Left ventricle myocardium inferior (tissue), 1 donor: ENCODE data around the gene UGGT2. TPM values are rescaled to one million over a fixed set of nuclear protein-coding genes. Genes with fewer than 3 reads are reported as not detected.
"Not testable (repeated sequence)": the region's sequence is repeated elsewhere in the genome, so short reads cannot be mapped to it uniquely, and the experiment has no call there.

ENCODE experiments used
- DNase-seq: peaks from one replicate; pipeline ENCODE4 v3.0.0-alpha.2; 2020
- H3K27ac ChIP-seq: fragments of 200-600 bp; replicated peaks from 2 replicates; pipeline ENCODE4 v1.8.0; 2021
- H3K27me3 ChIP-seq: fragments of 200-600 bp; 2 replicates; pipeline ENCODE4 v1.8.0; 2021; ENCODE audit warnings: low read depth
- H3K36me3 ChIP-seq: fragments of 200-600 bp; 2 replicates; pipeline ENCODE4 v1.8.0; 2021
- H3K4me1 ChIP-seq: fragments of 200-600 bp; 2 replicates; pipeline ENCODE4 v1.8.0; 2021
- H3K4me3 ChIP-seq: fragments of 200-600 bp; 2 replicates; pipeline ENCODE4 v1.8.0; 2021; ENCODE audit warnings: mild to moderate bottlenecking, moderate library complexity
- H3K9me3 ChIP-seq: fragments of 200-600 bp; replicated peaks from 2 replicates; pipeline ENCODE4 v1.8.0; 2021
- CTCF ChIP-seq: fragments of 200-600 bp; IDR thresholded peaks from 2 replicates; pipeline ENCODE4 v1.8.0; 2021; ENCODE audit warnings: antibody characterized with exemption, mild to moderate bottlenecking, borderline replicate concordance
- intact Hi-C: fragments of 100-400 bp; cut with micrococcal nuclease; formaldehyde crosslinking; loops from one replicate; pipeline ENCODE4 v1.11.0; 2022
- total RNA-seq: library from RNA; stranded (reverse); fragmentation: NEBNext Ultra II Directional; extraction: Animal tissue kit (Norgen Biotek cat#: 25700); gene quantifications from one replicate; pipeline ENCODE4 v1.2.1, GENCODE V29; 2021
- donor health status: DM: no; HTN: yes; CAD: no; lungs with severe emphysema.

Gene UGGT2
- total RNA-seq, 1 donor from 2014 or later = 11.4 TPM

- Histone ChIP-seq H3K9me3 (peaks cover 6% of the 10 kb centered on the region), H3K4me3 (no peak overlapping the region), H3K27ac (no peak overlapping the region), H3K27me3 (no peaks in the 10 kb centered on the region), H3K4me1 (no peaks in the 10 kb centered on the region), H3K36me3 (peaks cover 36% of the 10 kb centered on the region)
- no peak for DNase-seq
- no peak for TF ChIP-seq CTCF
- intact Hi-C loops = no loop called here
Measured at GRCh38 chr13:95948656-95949055, 104.5 kb downstream of the UGGT2 start.

DNA sequence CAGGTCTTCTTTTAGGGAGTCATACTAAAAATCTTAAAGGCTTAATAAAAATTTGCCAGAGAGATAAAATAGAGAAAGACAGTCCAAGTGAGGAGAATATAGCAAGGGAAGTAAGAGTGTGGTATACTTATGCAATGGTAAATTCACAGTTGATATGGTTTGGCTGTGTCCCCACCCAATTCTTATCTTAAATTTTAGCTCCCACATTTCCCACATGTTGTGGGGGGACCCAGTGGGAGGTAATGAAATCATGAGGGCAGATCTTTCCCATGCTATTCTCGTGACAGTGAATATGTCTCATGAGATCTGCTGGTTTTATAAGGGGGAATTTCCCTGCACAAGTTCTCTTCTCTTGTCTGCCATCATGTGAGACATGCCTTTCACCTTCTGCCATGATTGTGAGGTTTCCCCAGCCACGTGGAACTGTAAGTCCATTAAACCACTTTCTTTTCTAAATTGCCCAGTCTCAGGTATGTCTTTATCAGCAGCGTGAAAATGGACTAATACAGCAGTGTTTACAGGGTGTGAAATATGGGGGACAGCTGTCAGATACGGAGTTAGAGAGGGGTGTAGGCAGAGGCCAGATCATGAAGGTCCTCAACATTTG is 115.4 kb downstream of the UGGT2 start:
- H3K4me3 ChIP-seq = no peak overlapping the region
- no peaks in the 10 kb centered on the region for H3K4me1 ChIP-seq
- no peak overlapping the region for H3K27ac ChIP-seq
- intact Hi-C loops = no loop called here
- no peak for TF ChIP-seq CTCF
- H3K27me3 ChIP-seq = no peaks in the 10 kb centered on the region
- H3K36me3 ChIP-seq = peaks cover 73% of the 10 kb centered on the region
- no peak for DNase-seq
- peaks cover 19% of the 10 kb centered on the region for H3K9me3 ChIP-seq

- no peaks in the 10 kb centered on the region for H3K4me1 ChIP-seq
- H3K9me3 ChIP-seq = peaks cover 53% of the 10 kb centered on the region
- no peaks in the 10 kb centered on the region for H3K27me3 ChIP-seq
- H3K36me3 ChIP-seq = peaks cover 55% of the 10 kb centered on the region
- H3K27ac ChIP-seq = no peak overlapping the region
- no peak overlapping the region for H3K4me3 ChIP-seq
- TF ChIP-seq CTCF = no peak
- DNase-seq = no peak
- intact Hi-C loops = no loop called here
Measured at GRCh38 chr13:95931300-95932025, 121.7 kb downstream of the UGGT2 start.

DNA sequence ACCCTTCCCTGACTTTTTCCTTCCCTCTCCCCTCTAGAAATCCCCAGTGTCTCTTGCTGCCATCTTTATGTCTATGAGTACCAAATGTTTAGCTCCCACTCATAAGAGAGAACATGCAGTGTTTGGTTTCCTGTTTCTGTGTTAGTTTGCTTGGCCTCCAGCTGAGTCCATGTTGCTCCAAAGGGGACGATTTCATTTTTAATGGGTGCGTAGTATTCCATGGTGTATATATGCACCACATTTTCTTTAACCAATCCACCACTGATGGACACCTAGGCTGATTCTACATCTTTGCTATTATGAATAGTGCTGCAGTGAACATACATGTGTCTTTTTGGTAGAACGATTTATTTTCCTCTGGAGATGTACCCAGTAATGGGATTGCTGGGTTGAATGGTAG is 123.8 kb downstream of the UGGT2 start:
- H3K27ac ChIP-seq = no peak overlapping the region
- peaks cover 35% of the 10 kb centered on the region for H3K36me3 ChIP-seq
- no peaks in the 10 kb centered on the region for H3K4me1 ChIP-seq
- no peak overlapping the region for H3K4me3 ChIP-seq
- TF ChIP-seq CTCF = no peak
- DNase-seq = no peak
- intact Hi-C loops = no loop called here
- peaks cover 36% of the 10 kb centered on the region for H3K9me3 ChIP-seq
- no peaks in the 10 kb centered on the region for H3K27me3 ChIP-seq

DNA sequence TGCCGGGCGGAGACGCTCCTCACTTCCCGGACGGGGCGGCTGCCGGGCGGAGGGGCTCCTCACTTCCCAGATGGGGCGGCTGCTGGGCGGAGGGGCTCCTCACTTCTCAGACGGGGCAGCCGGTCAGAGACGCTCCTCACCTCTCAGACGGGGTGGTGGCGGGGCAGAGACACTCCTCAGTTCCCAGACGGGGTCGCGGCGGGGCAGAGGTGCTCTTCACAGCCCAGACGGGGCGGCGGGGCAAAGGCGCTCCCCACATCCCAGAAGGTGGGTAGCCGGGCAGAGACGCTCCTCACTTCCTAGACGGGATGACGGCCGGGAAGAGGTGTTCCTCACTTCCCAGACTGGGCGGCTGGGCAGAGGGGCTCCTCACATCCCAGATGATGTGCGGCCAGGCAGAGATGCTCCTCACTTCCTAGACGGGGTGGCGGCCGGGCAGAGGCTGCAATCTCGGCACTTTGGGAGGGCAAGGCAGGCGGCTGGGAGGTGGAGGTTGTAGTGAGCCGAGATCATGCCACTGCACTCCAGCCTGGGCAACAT is 124.8 kb downstream of the UGGT2 start:
- H3K27me3 ChIP-seq = not testable (repeated sequence)

GRCh38 chr13:95926231-95926630 is 127.0 kb downstream of the UGGT2 start:
- H3K9me3 ChIP-seq = peaks cover 30% of the 10 kb centered on the region
- H3K36me3 ChIP-seq = peaks cover 18% of the 10 kb centered on the region
- no peak for TF ChIP-seq CTCF
- no peaks in the 10 kb centered on the region for H3K4me1 ChIP-seq
- no peak overlapping the region for H3K27ac ChIP-seq
- DNase-seq = no peak
- intact Hi-C loops = no loop called here
- no peaks in the 10 kb centered on the region for H3K27me3 ChIP-seq
- no peak overlapping the region for H3K4me3 ChIP-seq

More for the DNA sequence above, 124.8 kb downstream of the UGGT2 start:
- H3K4me1 ChIP-seq, H3K4me3 ChIP-seq, DNase-seq, intact Hi-C loops, H3K27ac ChIP-seq: not testable (repeated sequence)
- peaks cover 28% of the 10 kb centered on the region for H3K36me3 ChIP-seq
- peaks cover 35% of the 10 kb centered on the region for H3K9me3 ChIP-seq
